GM12801 (cell line): ENCODE measurements around the gene HMBS.

Experiments
- TF ChIP-seq, protein P1 (sequence below): IDR thresholded peaks from one replicate; pipeline ENCODE4 v1.5.1; 2011; ENCODE audit warnings: control low read depth; ENCODE audit not compliant: insufficient read length; ENCODE audit errors: extremely low read depth

The HMBS gene

DNA sequence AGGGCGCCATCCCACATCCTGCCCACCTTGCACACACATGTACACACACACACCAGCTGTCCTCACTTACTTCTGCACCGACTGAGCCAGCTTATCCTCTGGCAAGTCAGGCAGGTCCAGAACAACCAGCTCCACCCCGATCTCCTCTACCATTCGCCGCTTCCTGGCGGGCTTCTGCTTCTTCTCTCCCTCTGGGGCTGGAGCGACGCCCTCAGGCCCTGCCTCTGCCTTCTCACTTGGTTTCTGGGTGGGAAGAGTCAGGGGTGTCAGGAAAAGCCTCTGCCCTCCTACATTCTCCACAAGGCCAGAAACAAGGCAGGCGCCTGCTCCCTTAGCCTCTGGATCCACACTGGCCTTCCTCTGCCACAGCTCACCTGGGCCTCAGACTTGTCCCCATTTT, 36.0 kb upstream of the HMBS start:
- TF ChIP-seq, protein P1, sequence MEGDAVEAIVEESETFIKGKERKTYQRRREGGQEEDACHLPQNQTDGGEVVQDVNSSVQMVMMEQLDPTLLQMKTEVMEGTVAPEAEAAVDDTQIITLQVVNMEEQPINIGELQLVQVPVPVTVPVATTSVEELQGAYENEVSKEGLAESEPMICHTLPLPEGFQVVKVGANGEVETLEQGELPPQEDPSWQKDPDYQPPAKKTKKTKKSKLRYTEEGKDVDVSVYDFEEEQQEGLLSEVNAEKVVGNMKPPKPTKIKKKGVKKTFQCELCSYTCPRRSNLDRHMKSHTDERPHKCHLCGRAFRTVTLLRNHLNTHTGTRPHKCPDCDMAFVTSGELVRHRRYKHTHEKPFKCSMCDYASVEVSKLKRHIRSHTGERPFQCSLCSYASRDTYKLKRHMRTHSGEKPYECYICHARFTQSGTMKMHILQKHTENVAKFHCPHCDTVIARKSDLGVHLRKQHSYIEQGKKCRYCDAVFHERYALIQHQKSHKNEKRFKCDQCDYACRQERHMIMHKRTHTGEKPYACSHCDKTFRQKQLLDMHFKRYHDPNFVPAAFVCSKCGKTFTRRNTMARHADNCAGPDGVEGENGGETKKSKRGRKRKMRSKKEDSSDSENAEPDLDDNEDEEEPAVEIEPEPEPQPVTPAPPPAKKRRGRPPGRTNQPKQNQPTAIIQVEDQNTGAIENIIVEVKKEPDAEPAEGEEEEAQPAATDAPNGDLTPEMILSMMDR, result no peak

DNA sequence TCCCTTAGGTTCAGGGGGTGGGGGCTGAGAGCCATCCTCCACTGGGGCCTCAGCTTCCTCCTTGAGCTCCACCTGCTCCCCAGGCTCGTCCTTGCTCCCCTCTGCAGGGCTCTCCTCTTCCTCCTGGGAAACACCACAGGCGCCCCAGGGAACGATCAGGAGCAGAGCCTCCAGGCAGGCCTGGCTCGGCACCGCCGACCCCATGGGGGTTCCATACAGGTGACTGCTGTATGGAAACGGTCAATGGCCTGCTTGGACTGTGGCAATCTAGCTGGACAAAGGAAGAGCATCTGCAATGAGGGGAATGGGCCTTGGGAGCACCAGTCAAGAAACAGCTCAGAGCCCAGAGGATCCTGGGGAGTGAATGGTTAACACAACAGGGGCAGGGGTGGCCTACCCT, 35.6 kb upstream of the HMBS start:
- TF ChIP-seq, protein P1, result no peak

DNA sequence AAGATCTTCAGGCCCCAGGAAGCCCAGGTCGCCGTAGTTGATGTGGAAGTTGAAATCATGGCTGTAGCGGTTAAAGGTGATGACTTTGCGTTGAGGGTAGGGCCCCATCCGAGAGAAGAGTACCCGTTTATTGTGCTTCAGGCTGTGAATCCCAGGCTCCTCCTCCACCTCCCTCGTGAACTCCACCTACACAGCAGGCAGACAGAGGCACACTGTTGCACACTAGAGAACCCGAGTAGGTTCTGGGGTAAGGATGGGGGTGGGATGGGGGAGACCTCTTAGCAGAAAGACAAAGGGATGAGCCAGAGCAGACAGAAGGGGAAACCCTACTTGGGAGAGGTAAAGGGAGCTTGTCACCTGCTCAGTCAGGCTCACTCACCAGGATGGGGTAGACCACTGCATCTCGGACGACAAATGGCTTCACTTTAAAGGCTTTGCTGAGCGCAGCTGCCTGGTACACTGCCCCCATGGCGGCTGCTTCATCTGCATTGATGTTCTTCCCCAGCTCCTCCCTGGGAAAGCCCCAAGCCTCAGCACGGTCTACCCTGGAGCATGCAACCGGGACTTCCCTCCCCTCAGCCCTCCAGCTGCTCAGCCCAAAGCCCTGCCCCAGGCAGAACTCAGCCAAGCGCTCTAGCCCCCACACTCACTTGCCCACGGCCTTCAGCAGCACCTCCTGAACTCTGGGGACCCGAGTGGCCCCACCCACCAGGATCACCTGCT, 33.1 kb upstream of the HMBS start:
- TF ChIP-seq, protein P1, result no peak

DNA sequence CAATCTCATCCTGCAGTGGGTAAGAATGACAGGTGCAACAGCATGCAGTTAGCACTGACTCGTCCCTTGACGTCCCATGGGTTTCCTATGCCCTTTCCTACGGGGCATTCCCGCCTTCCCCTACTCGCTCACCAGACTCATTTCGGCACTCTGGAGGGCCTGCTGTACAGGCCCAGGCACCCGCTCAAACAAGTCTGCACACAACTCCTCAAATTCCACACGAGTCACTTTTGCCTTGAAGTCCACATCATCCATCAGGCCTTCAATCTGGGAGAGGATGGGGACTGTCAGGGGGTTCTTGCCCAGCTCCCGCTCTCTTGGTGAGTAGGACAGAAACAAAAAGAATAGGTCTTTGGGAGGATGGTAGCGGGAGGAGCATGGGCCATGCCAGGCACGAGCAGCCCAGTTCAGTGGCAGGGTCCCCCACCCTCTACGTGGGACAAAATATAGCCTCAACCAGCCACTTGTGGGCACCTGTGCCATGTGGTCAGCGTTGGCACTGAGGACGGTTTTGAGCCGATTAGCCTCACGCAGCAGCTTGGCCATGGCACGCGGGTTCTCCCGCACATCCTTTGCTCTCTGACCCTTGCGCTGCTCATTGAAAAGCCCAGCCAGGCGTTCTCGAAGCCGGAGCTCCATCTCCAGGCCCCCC, 32.4 kb upstream of the HMBS start:
- TF ChIP-seq, protein P1, result no peak

DNA sequence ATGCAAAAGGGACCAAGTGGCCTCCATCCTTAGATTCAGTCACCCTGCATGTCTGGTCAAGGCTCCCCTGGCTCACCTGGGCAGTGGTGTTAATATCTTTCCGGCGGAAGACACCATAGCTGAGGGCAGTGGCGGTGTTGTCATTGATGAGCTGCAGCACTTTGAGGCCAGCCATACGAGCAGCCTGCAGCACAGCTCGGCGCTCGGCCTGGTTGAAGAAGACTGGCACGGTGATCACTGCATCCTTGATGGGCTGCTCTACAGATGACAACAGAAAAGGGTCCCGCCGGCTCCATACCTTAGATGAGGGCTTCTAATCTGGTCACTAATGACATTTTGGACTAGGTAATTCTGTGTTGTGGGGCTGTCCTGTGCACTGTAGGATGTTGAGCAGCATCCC, 30.3 kb upstream of the HMBS start:
- TF ChIP-seq, protein P1, result no peak

DNA sequence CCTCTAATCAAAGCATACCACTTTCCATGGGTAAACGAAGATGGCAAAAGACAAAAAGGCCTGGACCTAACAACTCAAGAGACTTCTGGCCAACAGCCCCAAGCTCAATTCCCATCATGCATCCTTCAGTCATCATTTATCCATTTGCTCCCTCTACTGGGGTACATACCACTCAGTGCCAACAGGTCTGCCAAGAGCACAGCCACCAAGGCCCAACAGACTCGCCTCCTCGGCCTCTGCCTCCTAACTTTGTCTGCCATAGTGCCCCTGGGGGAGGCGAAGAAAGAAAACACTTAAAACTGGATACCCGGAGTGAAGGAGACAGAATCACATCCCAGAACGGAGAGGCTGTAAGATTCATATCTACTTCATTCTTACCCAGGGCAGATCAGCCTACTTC, 28.8 kb upstream of the HMBS start:
- TF ChIP-seq, protein P1, result no peak

DNA sequence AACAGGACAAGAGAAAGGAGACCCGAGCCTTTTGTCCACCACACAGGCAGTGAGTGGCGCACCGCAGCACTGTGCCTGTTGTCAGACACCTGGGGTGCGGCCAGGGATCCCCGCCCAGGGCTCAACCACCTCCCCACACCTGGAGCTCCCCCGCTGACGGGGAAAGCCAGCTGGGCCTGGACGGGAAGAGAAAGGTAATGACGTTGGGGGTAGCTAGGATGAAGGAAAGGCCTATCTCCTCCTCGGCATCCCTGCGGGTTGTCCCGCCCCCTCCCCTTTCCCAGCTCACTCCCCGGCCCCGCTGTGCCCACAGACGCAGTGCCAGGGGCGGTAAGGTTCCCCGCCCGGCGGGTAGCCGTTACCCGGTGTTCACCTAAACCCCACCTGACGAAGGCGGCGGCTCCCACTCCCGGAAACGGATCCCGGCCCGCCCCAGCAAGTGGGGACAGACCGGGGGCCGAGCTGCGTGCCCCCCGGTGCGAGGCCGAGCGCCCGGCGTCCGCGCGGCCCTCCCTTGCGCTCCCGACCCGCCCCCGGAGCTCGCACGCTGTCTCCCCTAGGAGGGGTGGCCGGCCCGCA, 28.2 kb upstream of the HMBS start:
- TF ChIP-seq, protein P1, result no peak
